Neural cell (in vitro differentiated cells): Measurements from ENCODE around the gene CACNA2D1. TPM values are rescaled to one million over a fixed set of nuclear protein-coding genes. Genes with fewer than 3 reads are reported as not detected.

Source experiments
- H2AFZ ChIP-seq: fragments of 200-600, 300-800 bp; sonication (generic), shearing (Covaris generic); 2 replicates; pipeline ENCODE4 v1.6.0; 2014; ENCODE audit warnings: low read depth, mild to moderate bottlenecking, antibody characterized with exemption, low read length, moderate library complexity
- H3F3A ChIP-seq: fragments of 200-600 bp; shearing (Covaris generic); 2 replicates; pipeline ENCODE4 v1.6.1; 2016; ENCODE audit warnings: mild to moderate bottlenecking, moderate library complexity, mixed read lengths, antibody characterized with exemption, low read length; ENCODE audit not compliant: insufficient read depth, poor library complexity, severe bottlenecking
- H3K27ac ChIP-seq: fragments of 200-600, 300-800 bp; sonication (generic), shearing (Covaris generic); 2 replicates; pipeline ENCODE4 v1.5.1; 2014; ENCODE audit warnings: mild to moderate bottlenecking, low read length, moderate library complexity
- H3K27me3 ChIP-seq: fragments of 300-800, 200-600 bp; sonication (generic), shearing (Covaris generic); 2 replicates; pipeline ENCODE4 v1.6.0; 2014; ENCODE audit warnings: mild to moderate bottlenecking, low read depth, low read length, moderate library complexity; ENCODE audit not compliant: insufficient read depth
- H3K36me3 ChIP-seq: fragments of 300-800, 200-600 bp; sonication (generic), shearing (Covaris generic); 2 replicates; pipeline ENCODE4 v1.5.1; 2014; ENCODE audit warnings: mild to moderate bottlenecking, antibody characterized with exemption, low read length, moderate library complexity; ENCODE audit not compliant: insufficient read depth
- H3K4me2 ChIP-seq: fragments of 300-800, 200-600 bp; sonication (generic), shearing (Covaris generic); 2 replicates; pipeline ENCODE4 v1.6.0; 2014; ENCODE audit warnings: mild to moderate bottlenecking, low read length
- H3K4me3 ChIP-seq: fragments of 300-800, 200-600 bp; sonication (generic), shearing (Covaris generic); 2 replicates; pipeline ENCODE4 v1.5.1; 2014; ENCODE audit warnings: mild to moderate bottlenecking, low read length, moderate library complexity
- H3K79me2 ChIP-seq: fragments of 200-600 bp; shearing (Covaris generic); replicated peaks from 2 replicates; pipeline ENCODE4 v1.6.0; 2014; ENCODE audit warnings: mild to moderate bottlenecking, low read length, moderate library complexity; ENCODE audit not compliant: insufficient read depth
- H3K9ac ChIP-seq: fragments of 300-800, 200-600 bp; sonication (generic), shearing (Covaris generic); 2 replicates; pipeline ENCODE4 v1.6.1; 2016; ENCODE audit warnings: mild to moderate bottlenecking, low read length, mixed read lengths
- H3K9me2 ChIP-seq: fragments of 200-600 bp; shearing (Covaris generic); 2 replicates; pipeline ENCODE4 v1.6.1; 2016; ENCODE audit warnings: mild to moderate bottlenecking, low read length, mixed read lengths; ENCODE audit not compliant: insufficient read depth
- H3K9me3 ChIP-seq: fragments of 200-600, 300-800 bp; sonication (generic), shearing (Covaris generic); 2 replicates; pipeline ENCODE4 v1.6.1; 2016; ENCODE audit warnings: mild to moderate bottlenecking, mixed run types, low read length, moderate library complexity, mixed read lengths
- H4K20me1 ChIP-seq: fragments of 200-600 bp; shearing (Covaris generic); 2 replicates; pipeline ENCODE4 v1.6.1; 2016; ENCODE audit warnings: mild to moderate bottlenecking, mixed run types; ENCODE audit not compliant: insufficient read depth
- CTCF ChIP-seq: fragments of 450-650 bp; IDR thresholded peaks from 2 replicates; pipeline ENCODE4 v1.5.1; 2014; ENCODE audit warnings: antibody characterized with exemption, mild to moderate bottlenecking, moderate library complexity; ENCODE audit not compliant: poor library complexity, severe bottlenecking
- EP300 ChIP-seq: fragments of 450-650 bp; conservative IDR thresholded peaks from 2 replicates; pipeline ENCODE4 v1.6.1; 2014; ENCODE audit warnings: antibody characterized with exemption, mild to moderate bottlenecking, moderate library complexity; ENCODE audit not compliant: poor library complexity, severe bottlenecking
- EZH2 ChIP-seq: fragments of 200-600, 300-800 bp; shearing (Covaris generic), sonication (generic); IDR thresholded peaks from 2 replicates; pipeline ENCODE4 v1.6.1; 2014; ENCODE audit warnings: antibody characterized with exemption, low read length, borderline replicate concordance, mild to moderate bottlenecking; ENCODE audit not compliant: insufficient read depth, poor library complexity, severe bottlenecking
- MXI1 ChIP-seq: fragments of 450-650 bp; conservative IDR thresholded peaks from 2 replicates; pipeline ENCODE4 v1.6.1; 2014; ENCODE audit warnings: antibody characterized with exemption, mild to moderate bottlenecking; ENCODE audit not compliant: poor library complexity, severe bottlenecking
- POLR2AphosphoS5 ChIP-seq: IDR thresholded peaks from 2 replicates; pipeline ENCODE4 v1.6.1; 2012
- RAD21 ChIP-seq: fragments of 450-650 bp; conservative IDR thresholded peaks from 2 replicates; pipeline ENCODE4 v1.6.1; 2014; ENCODE audit warnings: antibody characterized with exemption, mild to moderate bottlenecking, moderate library complexity
- REST ChIP-seq: IDR thresholded peaks from 2 replicates; pipeline ENCODE4 v1.6.1; 2012; ENCODE audit warnings: borderline replicate concordance
- SMC3 ChIP-seq: fragments of 450-650 bp; conservative IDR thresholded peaks from 2 replicates; pipeline ENCODE4 v1.6.1; 2014; ENCODE audit warnings: antibody characterized with exemption, mild to moderate bottlenecking, moderate library complexity; ENCODE audit not compliant: poor library complexity
- TAF1 ChIP-seq: IDR thresholded peaks from 2 replicates; pipeline ENCODE4 v1.6.1; 2012; ENCODE audit warnings: low read depth
- polyA plus RNA-seq: library from polyadenylated mRNA; depleted of rRNA; stranded (reverse); fragments of >200 nt; gene quantifications from 2 replicates; pipeline ENCODE4 v1.2.3, GENCODE V29; 2014

The CACNA2D1 gene
- polyA plus RNA-seq, 1 donor from 2014 or later, result 7.0 TPM

GRCh38 chr7:82313269-82313668 lies 130.3 kb downstream of the CACNA2D1 start:
- H3K27ac ChIP-seq, result no peak overlapping the region
- peaks cover 8% of the 10 kb centered on the region for H3F3A ChIP-seq
- H2AFZ ChIP-seq, result no peak overlapping the region
- TF ChIP-seq SMC3 (no peak), EZH2 (no peak), MXI1 (no peak), TAF1 (no peak), CTCF (no peak), REST (no peak)
- H3K79me2 ChIP-seq, result no peaks in the 10 kb centered on the region
- H3K4me2 ChIP-seq, result no peak overlapping the region
- no peaks in the 10 kb centered on the region for H3K9me3 ChIP-seq
- H3K4me3 ChIP-seq, result no peak overlapping the region
- H4K20me1 ChIP-seq, result no peaks in the 10 kb centered on the region
- H3K9me2 ChIP-seq, result no peaks in the 10 kb centered on the region
- no peak overlapping the region for H3K9ac ChIP-seq
- no peaks in the 10 kb centered on the region for H3K27me3 ChIP-seq
- H3K36me3 ChIP-seq, result no peaks in the 10 kb centered on the region

- no peaks in the 10 kb centered on the region for H3K9me3 ChIP-seq
- no peak overlapping the region for H3K4me2 ChIP-seq
- H3K27me3 ChIP-seq, result no peaks in the 10 kb centered on the region
- no peak overlapping the region for H3K9ac ChIP-seq
- H3K36me3 ChIP-seq, result no peaks in the 10 kb centered on the region
- H3K79me2 ChIP-seq, result no peaks in the 10 kb centered on the region
- H4K20me1 ChIP-seq, result no peaks in the 10 kb centered on the region
- no peak overlapping the region for H3K27ac ChIP-seq
- H2AFZ ChIP-seq, result no peak overlapping the region
- no peaks in the 10 kb centered on the region for H3K9me2 ChIP-seq
- no peak for TF ChIP-seq EP300
- TF ChIP-seq TAF1, result no peak
- TF ChIP-seq MXI1, result no peak
- TF ChIP-seq POLR2AphosphoS5, result no peak
- TF ChIP-seq REST, result no peak
- no peak for TF ChIP-seq SMC3
- TF ChIP-seq CTCF, result no peak
- TF ChIP-seq EZH2, result no peak
- TF ChIP-seq RAD21, result no peak
- no peak overlapping the region for H3K4me3 ChIP-seq
- H3F3A ChIP-seq, result peaks cover 5% of the 10 kb centered on the region
Observed at GRCh38 chr7:82312646-82313045, 130.9 kb downstream of the CACNA2D1 start.
